Measurements from ENCODE around the gene PHF21B.
"Not testable (repeated sequence)": the region's sequence is repeated elsewhere in the genome, so short reads cannot be mapped to it uniquely, and the experiment has no call there.

The PHF21B gene

DNA sequence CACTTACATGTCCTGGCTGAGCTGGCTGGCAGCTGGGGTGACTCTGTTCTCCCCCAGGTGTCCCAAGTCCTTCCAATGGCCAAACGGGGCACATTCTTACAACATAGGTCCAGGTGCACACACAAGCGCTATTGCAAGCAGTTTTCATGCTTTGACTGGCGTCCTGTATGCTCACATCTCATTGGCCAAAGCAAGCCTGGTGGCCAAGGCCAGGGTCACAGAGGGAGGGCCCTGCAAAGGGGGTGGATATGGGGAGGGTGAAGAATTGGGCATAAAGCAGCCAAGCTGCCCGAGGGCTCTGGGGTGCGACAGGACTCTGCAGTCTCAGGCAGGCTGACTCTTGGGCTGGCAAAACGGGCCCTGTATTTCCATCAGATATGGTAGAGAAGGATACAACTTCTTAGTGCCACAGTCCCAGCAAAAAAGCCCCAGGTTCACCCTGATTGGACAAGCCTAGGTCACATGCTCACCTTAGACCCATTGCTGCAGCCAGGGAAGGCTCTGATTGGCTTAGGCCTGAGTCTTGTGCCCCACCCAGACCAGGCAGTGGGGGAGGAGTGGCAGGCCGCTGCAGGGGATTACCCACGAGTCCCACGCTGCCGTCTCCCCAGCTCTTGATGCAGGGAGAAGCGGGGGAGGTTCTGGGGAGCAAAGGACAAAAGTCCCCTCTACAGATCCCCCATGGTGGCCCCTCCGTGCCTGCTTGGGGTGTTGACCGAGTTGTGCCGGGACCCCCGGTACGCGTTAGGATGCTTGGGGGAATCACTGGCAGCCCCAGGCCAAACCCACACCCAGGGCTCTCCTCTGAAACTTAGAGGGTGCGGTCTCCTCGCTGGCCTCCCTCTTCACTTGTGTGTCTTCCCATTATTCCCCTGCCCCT, 146.6 kb downstream of the PHF21B start:
- no peak for DNase-seq

- DNase-seq: no peak
These were observed 147.5 kb downstream of the PHF21B start for GRCh38 chr22:44862281-44862680.

GRCh38 chr22:44861245-44861644, 148.6 kb downstream of the PHF21B start:
- no peak for DNase-seq

DNA sequence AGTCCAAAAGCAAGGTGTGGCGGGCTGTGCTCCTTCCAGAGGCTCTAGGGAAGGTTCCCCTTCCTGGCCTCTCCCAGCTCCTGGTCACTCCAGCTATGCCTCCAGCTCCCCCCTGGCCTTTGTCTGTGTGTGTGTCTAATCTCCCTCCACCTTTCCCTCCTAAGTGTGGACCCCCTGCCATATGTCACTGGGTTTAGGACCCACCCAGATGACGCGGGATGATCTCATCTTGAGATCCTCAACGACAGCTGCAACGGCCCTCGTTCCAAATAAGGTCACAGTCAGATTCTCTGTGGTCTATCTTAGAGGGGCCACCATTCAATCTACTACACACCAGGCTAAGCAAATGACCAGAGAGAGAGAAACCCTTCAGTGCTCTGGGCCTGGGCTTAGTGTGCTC, 149.5 kb downstream of the PHF21B start:
- no peak for DNase-seq

DNA sequence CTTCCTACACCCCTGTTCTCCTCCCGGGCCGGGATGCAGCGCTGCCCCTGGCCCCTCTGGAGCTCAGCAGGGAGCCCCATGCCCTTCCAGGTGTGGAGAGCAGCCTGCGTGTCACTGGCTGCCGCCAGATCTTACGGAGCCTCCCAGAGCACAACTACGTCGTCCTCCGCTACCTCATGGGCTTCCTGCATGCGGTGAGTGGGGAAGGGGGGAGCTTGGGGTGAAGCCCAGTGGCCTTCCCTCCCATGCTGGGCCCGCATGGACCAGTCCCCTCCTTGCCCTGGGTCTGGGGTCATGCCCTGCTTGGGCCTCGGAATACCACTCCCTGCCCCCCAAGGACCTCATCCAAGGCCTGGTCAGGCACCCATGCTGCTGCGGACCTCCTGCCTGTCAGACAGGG, 150.2 kb downstream of the PHF21B start:
- no peak for DNase-seq

DNA sequence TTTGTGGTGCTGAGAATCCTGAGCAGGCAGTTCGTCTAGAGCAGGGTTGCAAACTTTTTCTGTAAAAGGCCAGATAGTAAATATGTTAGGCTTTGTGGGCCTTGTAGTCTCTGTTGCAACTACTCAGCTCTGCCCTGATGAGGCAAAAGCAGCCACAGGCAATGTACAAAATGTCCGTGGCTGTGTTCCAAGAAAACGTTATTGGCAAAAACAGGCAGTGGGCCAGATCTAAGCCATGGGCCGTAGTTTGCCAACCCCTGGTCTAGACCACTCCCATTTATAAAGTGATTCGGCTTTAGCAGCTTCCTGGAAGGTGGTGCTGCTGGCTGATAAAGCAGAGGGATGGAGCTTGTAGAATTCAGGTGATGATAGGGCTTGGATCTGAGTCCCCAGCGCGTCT, 151.0 kb downstream of the PHF21B start:
- DNase-seq: not testable (repeated sequence)

DNA sequence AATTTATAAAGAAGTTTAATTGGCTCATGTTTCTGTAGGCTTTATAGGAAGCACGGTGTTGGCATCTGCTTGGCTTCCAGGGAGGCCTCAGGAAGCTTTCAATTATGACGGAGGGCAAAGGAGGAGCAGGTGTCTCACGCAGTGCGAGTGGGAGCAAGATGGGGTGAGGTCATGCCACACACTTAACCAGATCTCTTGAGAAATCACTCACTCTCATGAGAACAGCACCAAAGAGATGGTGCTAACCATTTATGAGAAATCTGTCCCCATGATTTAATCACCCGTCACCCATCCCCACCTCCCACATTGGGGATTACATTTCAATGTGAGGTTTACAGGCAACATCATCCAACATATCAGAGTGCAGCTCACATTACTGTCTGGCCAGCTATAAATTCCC, 153.9 kb downstream of the PHF21B start:
- DNase-seq: no peak

DNA sequence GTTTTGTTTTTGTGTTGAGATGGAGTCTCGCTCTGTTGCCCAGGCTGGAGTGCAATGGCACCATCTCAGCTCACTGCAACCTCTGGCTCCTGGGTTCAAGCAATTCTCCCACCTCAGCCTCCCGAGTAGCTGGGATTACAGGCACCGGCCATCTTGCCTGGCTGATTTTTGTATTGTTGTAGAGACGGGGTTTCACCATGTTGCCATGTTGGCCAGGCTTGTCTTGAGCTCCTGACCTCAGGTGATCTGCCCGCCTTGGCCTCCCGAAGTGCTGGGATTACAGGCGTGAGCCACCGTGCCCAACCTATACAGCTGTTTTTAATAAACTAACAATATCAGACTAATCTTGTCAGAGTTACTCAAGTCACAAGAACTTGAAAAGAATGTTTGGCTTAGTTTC, 155.2 kb downstream of the PHF21B start:
- DNase-seq: not testable (repeated sequence)

DNA sequence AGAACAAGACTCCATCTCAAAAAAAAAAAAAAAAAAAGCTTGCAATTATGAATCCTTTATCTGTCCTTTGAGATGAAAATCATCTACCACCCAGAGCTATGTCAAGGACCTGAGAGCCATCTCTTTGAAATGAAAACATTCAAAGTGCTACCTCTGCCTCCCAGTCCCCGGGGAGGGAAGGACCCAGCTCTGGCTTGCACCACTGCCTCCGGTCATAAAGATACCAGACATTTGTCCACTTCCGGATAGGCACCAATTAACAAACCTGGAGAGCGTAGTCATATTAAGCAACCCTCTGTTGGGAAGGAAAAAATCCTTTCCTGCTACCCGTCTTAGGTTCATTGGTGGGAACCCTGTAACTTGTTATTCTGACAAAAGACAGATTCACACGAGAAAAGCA, 158.9 kb downstream of the PHF21B start:
- DNase-seq: no peak

DNA sequence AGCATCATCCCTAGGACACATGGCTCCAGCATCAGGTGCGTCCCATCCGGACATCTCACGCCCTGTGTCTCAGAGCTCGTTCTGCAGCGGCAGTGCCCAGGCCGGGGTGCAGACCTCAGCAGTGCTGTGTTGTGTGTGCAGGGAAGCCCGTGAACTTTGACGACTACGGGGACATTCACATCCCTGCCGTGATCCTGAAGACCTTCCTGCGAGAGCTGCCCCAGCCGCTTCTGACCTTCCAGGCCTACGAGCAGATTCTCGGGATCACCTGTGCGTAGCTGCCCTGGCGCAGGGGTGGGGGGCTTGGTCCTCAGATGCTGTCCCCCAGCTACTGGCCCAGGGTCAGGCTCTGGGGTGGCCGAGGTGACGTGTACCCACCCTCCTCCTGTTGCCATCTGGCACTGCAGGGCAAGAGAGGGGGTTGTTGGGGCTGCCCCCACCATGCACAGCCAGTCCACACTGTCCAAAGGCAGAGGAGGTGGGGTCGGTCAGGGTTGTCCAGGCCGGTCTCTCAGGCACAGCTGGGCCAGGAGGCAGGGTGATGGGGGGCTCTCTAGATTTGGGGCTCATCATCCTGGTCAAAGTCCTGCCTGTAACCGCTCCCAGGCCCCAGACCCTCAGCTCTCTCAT, 160.9 kb downstream of the PHF21B start:
- no peak for DNase-seq

DNA sequence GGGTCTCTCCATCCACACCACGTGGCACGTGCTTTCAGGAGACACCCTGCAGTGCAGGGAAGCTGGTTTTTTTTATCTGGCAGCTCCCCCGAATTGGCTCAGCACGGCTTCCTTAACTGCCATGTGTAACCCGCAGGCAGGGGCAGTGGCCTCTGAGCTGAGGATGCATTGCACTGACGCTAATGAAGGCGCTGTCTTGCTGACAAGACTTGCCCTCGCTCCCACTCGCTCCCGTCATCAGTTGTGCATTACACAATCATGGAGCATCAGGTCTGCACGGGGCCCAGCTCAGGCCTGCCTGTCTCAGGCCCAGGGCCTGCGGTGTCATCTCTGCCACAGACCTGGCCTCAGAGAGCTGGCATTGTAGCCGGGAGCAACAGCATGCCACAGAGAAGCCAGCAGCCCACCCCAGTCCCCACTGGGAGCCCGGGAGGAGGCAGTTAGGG, 161.5 kb downstream of the PHF21B start:
- DNase-seq: no peak

DNA sequence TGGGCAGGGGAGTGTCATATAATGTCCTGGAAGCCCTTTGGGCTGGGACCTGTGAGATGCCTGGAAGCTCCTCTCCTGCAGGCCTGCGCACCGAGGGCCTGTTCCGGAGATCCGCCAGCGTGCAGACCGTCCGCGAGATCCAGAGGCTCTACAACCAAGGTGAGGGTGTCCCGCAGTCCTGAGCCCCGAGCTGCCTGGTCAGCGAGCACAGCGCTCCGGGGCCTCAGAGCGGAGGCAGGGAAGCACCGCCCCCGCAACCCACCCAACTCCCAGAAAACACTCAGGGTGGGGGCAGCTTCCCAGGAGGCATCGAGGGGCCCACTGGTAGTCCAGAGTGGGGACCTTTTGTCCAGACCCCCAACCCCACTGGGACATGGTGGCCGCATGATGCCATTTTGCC, 161.9 kb downstream of the PHF21B start:
- no peak for DNase-seq

- no peak for DNase-seq
These were observed 162.4 kb downstream of the PHF21B start for GRCh38 chr22:44847380-44847779.

DNA sequence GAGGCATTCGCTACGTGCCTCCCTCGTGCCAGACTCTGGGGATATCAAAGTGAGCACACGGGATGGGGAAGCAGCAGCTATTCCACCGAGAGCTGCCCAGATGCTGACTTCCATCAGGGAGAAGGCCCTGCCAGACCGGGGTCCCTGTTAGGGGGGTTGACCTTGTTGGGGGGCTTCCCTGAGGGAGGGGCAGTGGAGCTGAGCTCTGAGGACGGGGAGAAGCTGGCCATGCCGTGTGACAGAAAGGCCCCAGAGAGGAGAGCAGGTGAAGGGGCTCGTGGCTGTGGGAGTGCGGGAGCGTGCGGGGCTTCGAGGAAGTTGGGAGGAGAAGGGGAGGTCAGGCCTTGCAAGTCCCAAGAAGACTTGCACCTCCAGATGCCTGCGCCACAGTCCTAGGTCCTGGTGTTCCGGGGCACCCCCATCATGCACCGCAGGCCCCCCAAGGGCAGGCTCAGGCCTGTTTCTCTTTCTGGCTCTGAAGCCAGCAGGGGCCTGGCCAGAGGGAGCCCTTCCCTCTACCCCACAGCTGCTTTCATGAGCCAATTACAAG, 163.0 kb downstream of the PHF21B start:
- DNase-seq: no peak

GRCh38 chr22:44845796-44846720, 163.7 kb downstream of the PHF21B start:
- no peak for DNase-seq

- DNase-seq: no peak
These were observed 164.6 kb downstream of the PHF21B start for GRCh38 chr22:44845191-44845590.

DNA sequence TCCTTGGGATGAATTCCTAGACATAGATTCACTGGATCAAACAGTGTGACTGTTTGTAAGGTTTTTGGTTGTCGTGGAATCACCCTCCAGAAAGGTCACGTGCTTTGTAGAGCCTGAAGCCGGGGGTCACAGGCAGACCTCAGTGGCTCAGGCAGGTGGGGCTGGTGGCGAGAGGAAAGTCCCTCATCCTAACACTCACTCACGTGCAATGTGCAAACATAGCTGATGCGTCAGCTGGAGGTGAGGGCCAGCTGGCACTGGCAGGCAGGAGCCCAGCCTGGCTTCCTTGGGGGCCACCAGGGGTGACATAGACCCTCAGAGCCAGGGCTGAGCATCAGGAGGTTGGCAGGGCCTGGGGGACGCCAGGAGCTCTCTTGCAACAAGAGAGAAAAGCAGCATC, 167.4 kb downstream of the PHF21B start:
- no peak for DNase-seq

- DNase-seq: no peak
These were observed 169.0 kb downstream of the PHF21B start for GRCh38 chr22:44840611-44841322.

GRCh38 chr22:44839721-44840120, 170.1 kb downstream of the PHF21B start:
- DNase-seq: no peak

DNA sequence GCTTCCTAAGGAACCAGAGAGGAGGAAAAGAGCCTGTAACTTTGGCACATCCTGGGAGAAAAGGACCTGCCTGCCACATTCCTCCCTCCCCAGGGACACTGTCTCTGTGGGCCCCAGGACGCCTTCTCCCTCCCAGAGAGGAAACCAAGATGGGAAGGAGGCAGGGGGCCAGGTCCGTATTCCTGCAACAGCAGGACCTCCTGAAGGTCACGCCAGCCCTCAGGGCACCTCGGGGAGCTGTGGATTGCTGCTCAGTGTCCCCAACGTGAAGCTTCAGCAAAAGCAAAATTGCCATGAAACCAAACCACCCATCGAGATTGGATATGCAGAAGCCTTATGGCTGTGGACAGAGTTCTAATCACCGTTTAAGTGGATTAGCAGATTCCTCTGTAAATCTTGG, 170.7 kb downstream of the PHF21B start:
- DNase-seq: no peak

DNA sequence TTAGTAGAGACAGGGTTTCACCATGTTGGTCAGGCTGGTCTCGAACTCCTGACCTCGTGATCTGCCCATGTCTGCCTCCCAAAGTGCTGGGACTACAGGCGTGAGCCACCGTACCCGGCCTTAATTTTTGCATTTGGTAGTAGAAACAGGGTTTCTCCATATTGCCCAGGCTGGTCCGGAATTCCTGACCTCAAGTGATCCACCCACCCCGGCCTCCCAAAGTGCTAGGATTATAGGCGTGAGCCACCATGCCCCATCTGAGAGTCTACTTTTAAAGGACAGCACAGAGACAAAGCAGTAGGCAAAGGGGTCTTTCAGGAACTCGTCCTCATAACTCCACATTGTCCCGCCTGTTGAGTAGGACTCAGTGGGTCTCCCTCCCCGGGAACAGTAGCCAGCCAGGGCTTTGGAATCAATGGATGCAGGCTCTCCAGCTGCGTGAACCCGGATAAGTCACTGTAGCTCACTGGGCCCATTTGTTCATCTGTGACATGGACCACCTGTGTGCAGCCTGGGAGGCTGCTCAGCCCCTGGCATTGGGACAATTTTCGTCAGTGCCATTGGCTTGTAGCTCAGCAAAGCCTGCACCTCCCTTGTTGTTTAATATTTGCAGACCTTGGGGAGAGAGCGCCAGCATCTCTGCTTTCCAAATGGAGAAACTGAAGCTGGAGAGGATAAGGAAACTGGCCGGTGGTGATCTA, 171.3 kb downstream of the PHF21B start:
- DNase-seq: no peak

- DNase-seq: no peak
These were observed 172.3 kb downstream of the PHF21B start for GRCh38 chr22:44837481-44837880.

Data from stimulated activated CD4-positive, alpha-beta T cell treated with anti-CD3 and anti-CD28 coated beads, Interleukin-12 subunit alpha, Interleukin-12 subunit beta, amount 100 ng/mL, for 4 hours (primary cell).